Upper lobe of left lung (tissue), 4 donors: ENCODE measurements around the gene RECQL5.
A peak's percentile ranks its signal among the peaks of the same experiment; 100 is the strongest.

Experiments
- CTCF ChIP-seq, 6 experiments: fragments of 450-650 bp in 4 of 6; fragments of 200-600 bp in 2 of 6; sonication (generic) in 2 of 6; IDR thresholded peaks; one replicate each; pipeline ENCODE4 v1.5.1; 2016 to 2019; ENCODE audit warnings: antibody characterized with exemption in 6 of 6
- EP300 ChIP-seq, 4 donors: sonication (generic); formaldehyde crosslinking; IDR thresholded peaks; one replicate each; pipeline ENCODE4 v1.5.1; 2017; ENCODE audit warnings: antibody characterized with exemption in 4 of 4, control low read depth in 2 of 4
- POLR2A ChIP-seq, 4 donors: fragments of 450-650 bp; IDR thresholded peaks; one replicate each; pipeline ENCODE4 v1.5.1; 2016 to 2017; ENCODE audit warnings: antibody characterized with exemption in 4 of 4, mild to moderate bottlenecking in 2 of 4

- TF ChIP-seq CTCF (IDR thresholded peaks at IDR 0.05) (peak; percentile 37 to 82 (median 55)), POLR2A (IDR thresholded peaks at IDR 0.05) (peak in 2 of 4 donors; percentile 31 to 33), EP300 (IDR thresholded peaks at IDR 0.05) (no peak)
Observed at GRCh38 chr17:75587675-75588595, 79.0 kb downstream of the RECQL5 start, which contains the start of gene MYO15B.
